Measurements from ENCODE around the gene CHAF1B. TPM values are rescaled to one million over a fixed set of nuclear protein-coding genes. Genes with fewer than 3 reads are reported as not detected.

The CHAF1B gene
- total RNA-seq, 1 donor from 2014 or later: 3.3 TPM

DNA sequence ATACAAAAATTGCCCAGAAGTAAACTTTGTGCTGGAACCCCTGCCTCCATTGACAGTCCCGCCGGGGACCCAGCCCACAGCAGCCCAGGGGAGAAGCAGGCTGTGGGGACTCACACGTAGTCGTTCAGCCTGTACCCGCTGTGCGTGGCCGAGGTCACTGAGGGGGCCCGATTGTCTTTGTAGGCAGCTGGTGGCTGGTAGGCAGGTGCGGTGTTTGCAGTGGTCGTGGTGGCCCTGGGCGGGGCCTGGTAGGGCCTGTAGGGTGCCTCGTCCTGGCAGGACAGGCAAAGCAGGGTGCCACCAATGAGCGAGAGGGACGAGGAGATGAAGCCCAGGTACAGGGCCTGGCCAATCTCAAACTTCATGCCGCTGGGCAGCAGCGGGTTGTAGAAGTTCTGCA is 75.7 kb downstream of the CHAF1B start:
- no peak for DNase-seq (ENCODE audit: extremely low read depth, low read depth, low spot score)

DNA sequence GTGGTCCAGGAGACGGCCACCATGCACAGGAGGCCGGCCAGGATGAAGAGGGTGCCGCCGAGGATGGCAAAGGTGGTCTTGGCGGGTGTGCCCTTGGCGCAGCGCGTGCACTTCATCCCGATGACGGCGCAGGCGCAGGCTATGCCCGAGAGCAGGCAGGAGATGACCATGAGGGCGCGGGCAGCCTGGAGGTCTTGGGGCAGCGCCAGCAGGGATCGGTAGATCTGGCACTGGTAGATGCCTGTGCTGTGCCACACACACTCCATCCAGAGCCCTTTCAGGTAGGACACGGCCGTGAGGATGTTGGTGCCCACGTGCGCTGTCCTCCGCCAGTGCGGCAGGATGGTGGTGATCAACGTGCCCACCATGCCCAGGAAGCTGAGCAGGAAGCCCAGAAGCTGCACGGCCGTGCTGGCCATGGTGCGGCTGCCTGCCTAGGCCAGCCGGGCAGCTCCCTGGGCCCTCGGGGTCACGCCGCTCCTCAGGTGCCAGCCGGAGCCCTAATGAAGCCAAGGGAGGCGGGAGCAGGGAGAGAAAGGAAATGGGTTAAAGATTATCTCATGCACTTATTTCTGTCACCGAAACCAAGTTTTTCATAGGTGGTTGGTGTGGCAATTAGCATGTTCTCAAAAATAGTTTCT is 76.2 kb downstream of the CHAF1B start:
- no peak for DNase-seq (ENCODE audit: extremely low read depth, low read depth, low spot score)

DNA sequence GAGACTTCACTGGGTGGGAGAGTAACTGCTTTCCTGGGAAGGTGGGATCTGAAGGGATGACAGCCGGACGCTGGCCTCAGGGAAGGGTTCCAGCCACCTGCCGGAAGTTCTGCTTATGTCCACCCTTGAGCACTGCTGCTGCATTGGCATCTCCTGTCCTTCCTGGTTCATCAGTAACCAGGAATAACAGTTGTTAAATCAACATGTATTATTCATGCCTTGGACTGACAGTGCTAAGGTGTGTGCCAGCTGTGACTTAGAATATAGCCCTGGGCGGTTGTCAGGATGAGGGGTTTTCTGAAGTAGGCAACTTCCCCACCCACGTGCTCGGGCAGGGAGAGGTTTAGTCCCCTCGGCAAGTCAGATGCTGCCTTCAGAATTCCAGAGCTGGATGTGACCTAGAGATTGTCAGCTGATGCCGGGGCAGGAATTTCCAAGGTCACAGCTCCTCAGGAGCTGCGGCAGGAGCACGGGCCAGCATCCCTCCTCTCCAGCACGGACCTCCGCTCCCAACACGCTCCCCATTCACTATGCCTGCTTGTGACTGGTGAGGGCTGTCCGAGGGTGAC is 76.8 kb downstream of the CHAF1B start:
- DNase-seq (ENCODE audit: extremely low read depth, low read depth, low spot score): no peak

GRCh38 chr21:36463204-36463603 is 78.0 kb downstream of the CHAF1B start:
- no peak for DNase-seq (ENCODE audit: extremely low read depth, low read depth, low spot score)

- no peak for DNase-seq (ENCODE audit: extremely low read depth, low read depth, low spot score)
These were observed 78.8 kb downstream of the CHAF1B start for GRCh38 chr21:36463991-36464390.

DNA sequence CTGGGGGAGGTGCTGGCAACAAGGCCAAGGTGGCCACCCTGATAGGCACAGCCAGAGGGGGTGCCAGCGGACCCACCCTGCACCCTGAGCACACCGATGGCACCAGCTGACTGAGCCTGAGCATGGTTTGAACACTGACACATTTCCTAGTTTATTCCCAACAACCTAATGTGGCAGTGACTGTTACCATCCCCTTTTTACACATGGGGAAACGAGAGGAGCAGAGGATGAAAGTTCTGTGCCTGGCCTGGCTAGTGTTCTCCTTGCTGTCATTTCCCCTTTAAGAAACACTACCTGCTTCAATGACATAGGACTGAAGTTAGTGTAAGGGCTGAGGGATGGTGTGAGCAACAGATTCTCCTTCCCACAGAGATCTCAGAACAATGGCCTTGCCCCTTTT is 79.4 kb downstream of the CHAF1B start:
- DNase-seq (ENCODE audit: extremely low read depth, low read depth, low spot score): no peak

GRCh38 chr21:36465478-36465877 is 80.3 kb downstream of the CHAF1B start:
- no peak for DNase-seq (ENCODE audit: extremely low read depth, low read depth, low spot score)

DNA sequence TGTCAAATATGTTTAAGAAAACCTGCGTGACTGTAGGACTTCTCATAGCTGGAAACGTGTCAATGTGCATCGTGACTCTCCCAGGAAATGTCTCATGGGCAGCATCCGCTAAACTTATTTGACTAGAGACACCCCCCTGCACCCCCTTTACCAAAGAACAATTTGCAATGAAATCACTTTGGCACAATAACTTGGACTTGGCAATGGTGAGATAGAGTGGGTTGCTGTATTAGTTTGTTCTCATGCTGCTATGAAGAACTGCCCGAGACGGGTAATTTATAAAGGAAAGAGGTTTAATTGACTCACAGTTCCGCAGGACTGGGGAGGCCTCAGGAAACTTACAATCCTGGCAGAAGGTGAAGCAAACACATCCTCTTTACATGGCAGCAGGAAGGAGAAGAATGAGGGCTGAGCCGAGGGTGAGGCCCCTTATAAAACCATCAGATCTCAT is 80.9 kb downstream of the CHAF1B start:
- DNase-seq (ENCODE audit: extremely low read depth, low read depth, low spot score): peak; percentile 86

Other genes starting within 250 kb of the CHAF1B start
- gene DOP1B, start 228.6 kb upstream of the CHAF1B start, total RNA-seq: 11.7 and 29.8 TPM in 2 replicates
- 19.3 and 25.9 TPM in 2 replicates for gene MORC3, start 65.2 kb upstream of the CHAF1B start, total RNA-seq
- gene CLDN14, start 94.7 kb downstream of the CHAF1B start, total RNA-seq: 6.1 and 7.9 TPM in 2 replicates